Uterus (tissue), 2 donors: ENCODE measurements around the gene AP1M2.

Experiments used
- CTCF ChIP-seq, 4 experiments: fragments of 200-600 bp in 2 of 4; fragments of 450-650 bp in 2 of 4; sonication (generic) in 2 of 4; IDR thresholded peaks; one replicate each; pipeline ENCODE4 v1.5.1; 2016 to 2019; ENCODE audit warnings: antibody characterized with exemption in 4 of 4, mild to moderate bottlenecking in 2 of 4, moderate library complexity in 1 of 4
- POLR2A ChIP-seq, 2 donors: fragments of 450-650 bp; IDR thresholded peaks; one replicate each; pipeline ENCODE4 v1.6.1; 2016; ENCODE audit warnings: antibody characterized with exemption in 2 of 2, mild to moderate bottlenecking in 1 of 2, moderate library complexity in 1 of 2

- TF ChIP-seq CTCF (IDR thresholded peaks at IDR 0.05) (no peak), POLR2A (IDR thresholded peaks at IDR 0.05) (no peak)
Observed at GRCh38 chr19:10568062-10568825, 18.9 kb downstream of the AP1M2 start.
